Choroid plexus epithelial cell (primary cell): ENCODE results near the gene ZG16B.
A peak's percentile ranks its signal among the peaks of the same experiment; 100 is the strongest.

ENCODE experiments used
- DNase-seq: peaks from one replicate; pipeline ENCODE4 v3.0.0-alpha.2; 2010; ENCODE audit warnings: low read depth
- H3K4me3 ChIP-seq: 2 replicates; pipeline ENCODE4 v1.5.1; 2011; ENCODE audit warnings: low read depth, mild to moderate bottlenecking, control low read depth, low read length, moderate library complexity
- CTCF ChIP-seq: conservative IDR thresholded peaks from 2 replicates; pipeline ENCODE4 v1.5.1; 2011; ENCODE audit warnings: low read depth, mild to moderate bottlenecking, control low read depth, inconsistent platforms, low read length, moderate library complexity

Gene ZG16B

GRCh38 chr16:2860826-2861567 is 30.9 kb downstream of the ZG16B start:
- no peak for DNase-seq
- no peak for TF ChIP-seq CTCF
- no peak overlapping the region for H3K4me3 ChIP-seq

GRCh38 chr16:2865651-2866050 is 35.5 kb downstream of the ZG16B start:
- no peak overlapping the region for H3K4me3 ChIP-seq
- DNase-seq, result no peak
- no peak for TF ChIP-seq CTCF

GRCh38 chr16:2866431-2866830 is 36.3 kb downstream of the ZG16B start:
- DNase-seq, result no peak
- TF ChIP-seq CTCF, result no peak
- no peak overlapping the region for H3K4me3 ChIP-seq

- no peak for TF ChIP-seq CTCF
- H3K4me3 ChIP-seq, result peak overlapping the region; percentile 74
- DNase-seq, result no peak
These were observed 37.5 kb downstream of the ZG16B start for GRCh38 chr16:2867661-2867986.

- DNase-seq, result peak; percentile 94
- H3K4me3 ChIP-seq, result peak overlapping the region; percentile 74
- peak; percentile 93 for TF ChIP-seq CTCF
These were observed 38.1 kb downstream of the ZG16B start for GRCh38 chr16:2867987-2868789.

GRCh38 chr16:2871926-2872325 is 41.8 kb downstream of the ZG16B start:
- no peak for DNase-seq
- TF ChIP-seq CTCF, result no peak
- H3K4me3 ChIP-seq, result no peak overlapping the region
